NK-92 treated with Interleukin-12 subunit alpha and Interleukin-12 subunit beta, amount 100 ng/mL, for 24 hours (cell line): ENCODE data around the gene CNTNAP2.

ENCODE experiments used
- DNase-seq: peaks from one replicate; lab custom pipeline; 2025; lab: John Stamatoyannopoulos, UW

CNTNAP2 gene

DNA sequence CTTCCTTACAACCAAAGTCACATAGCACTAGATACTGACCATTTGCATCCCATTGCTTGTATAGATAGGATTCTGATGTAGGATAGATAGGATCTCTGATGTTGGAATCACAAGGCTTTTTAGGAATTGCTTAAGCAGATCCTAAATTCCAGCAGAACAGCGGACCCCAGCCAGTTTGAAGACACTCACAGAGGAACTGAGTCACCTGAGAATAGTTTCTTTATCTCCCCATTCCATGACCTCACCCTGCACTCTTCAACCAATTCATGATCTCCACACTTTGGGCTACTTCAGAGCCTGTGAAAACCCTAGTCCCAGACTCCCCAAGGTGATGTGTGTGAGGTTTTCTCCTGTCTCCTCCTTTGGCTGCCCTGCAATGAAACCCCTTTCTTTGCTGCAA, 179.4 kb downstream of the CNTNAP2 start:
- no peak for DNase-seq

DNA sequence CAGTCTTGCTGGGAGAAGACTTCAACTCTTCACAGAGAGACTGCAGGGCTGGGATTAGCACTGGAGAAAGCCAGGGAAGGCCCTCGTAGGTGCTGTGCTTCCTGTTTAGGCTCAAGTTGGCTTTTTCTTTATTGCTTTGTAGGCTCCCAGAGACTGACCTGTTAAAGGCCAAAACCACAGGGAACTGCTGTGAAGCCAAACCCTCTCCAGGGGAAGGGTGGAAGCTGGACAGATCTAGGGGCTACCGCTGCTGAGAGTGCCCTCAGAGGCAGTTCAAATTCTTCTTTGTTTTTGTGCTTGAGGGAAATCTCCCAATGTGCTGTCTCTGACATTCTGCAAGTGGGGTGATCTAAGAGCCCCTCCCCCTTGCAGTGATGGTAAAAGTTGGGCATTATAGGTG, 198.4 kb downstream of the CNTNAP2 start:
- DNase-seq, result no peak

GRCh38 chr7:146319629-146320028, 203.0 kb downstream of the CNTNAP2 start:
- no peak for DNase-seq

- no peak for DNase-seq
Measured at GRCh38 chr7:146321301-146321700, 204.7 kb downstream of the CNTNAP2 start.

- no peak for DNase-seq
Measured at GRCh38 chr7:146331369-146331768, 214.8 kb downstream of the CNTNAP2 start.

- DNase-seq, result no peak
Measured at GRCh38 chr7:146345251-146345650, 228.7 kb downstream of the CNTNAP2 start.

DNA sequence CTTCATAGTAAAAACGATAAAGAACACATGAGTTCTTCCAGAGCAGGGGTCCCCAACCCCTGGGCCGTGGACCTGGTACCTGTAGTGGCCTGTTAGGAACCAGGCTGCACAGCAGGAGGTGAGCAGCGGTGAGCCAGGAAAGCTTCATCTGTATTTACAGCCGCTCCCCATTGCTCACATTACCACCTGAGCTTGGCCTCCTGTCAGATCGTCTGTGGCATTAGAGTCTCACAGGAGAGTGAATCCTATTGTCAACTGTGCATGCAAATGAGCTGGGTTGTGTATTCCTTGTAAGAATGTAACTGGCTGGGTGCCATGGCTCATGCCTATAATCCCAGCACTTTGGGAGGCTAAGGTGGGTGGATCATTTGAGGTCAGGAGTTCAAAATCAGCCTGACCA, 229.5 kb downstream of the CNTNAP2 start:
- DNase-seq, result no peak

DNA sequence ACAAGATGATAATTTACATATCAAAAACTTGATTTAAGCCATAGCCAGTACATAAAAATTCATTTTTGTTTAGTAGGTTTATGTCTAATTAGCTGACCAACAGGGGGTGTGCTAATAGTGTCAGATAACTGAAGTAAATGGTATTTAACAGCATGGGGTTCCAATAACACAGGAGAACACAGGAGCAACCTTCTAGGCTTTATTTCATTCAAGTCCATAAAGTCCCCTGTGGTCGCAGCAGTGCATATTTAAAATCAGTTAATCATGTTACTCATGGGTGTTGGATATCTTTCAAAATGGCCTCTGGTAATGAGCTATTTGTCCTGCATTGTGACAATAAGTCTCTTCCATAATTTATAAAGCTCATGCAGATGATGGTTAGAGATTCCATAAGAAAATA, 238.6 kb downstream of the CNTNAP2 start:
- DNase-seq, result no peak

GRCh38 chr7:146359176-146359575, 242.6 kb downstream of the CNTNAP2 start:
- DNase-seq, result no peak

DNA sequence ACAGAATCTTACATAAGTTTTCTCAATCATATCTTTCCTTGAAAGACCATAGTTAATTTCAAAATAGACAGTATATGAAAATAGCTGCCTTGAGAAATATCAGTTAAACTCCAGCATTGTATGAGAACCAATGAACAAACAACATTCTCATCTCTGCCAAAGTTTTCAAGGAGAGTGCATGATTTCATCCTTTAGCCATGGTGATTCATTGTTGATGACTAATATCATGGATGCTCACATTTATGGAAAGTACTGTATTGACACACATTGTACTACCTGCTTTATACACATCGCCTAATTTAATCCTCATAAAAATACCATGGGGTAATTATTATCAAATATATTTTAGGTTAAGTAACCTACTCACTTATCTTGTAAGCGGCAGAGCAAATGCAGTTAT, 250.3 kb downstream of the CNTNAP2 start:
- no peak for DNase-seq

GRCh38 chr7:146370171-146370570, 253.6 kb downstream of the CNTNAP2 start:
- no peak for DNase-seq

GRCh38 chr7:146375170-146375569, 258.6 kb downstream of the CNTNAP2 start:
- no peak for DNase-seq

GRCh38 chr7:146378196-146378595, 261.6 kb downstream of the CNTNAP2 start:
- no peak for DNase-seq

DNA sequence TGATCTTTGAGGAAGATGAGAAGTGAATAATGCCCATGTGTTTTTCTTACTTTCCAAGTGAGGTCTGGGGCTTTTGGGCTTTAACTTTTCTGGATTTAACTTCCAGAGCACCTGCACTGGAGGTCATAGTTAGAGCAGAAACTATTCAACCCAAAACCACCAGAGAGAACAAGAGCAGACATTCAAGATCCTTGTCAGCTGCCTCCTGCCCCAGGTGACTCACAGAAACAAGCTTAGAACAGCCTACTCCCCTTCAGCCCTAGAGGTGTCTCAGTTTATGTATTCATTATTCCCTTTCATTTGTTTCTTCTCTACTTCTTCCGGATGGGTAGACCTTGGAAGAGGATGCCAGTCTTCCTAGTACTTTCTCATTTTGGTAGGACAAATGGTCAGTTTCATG, 270.5 kb downstream of the CNTNAP2 start:
- no peak for DNase-seq

GRCh38 chr7:146388928-146389327, 272.3 kb downstream of the CNTNAP2 start:
- DNase-seq, result no peak

DNA sequence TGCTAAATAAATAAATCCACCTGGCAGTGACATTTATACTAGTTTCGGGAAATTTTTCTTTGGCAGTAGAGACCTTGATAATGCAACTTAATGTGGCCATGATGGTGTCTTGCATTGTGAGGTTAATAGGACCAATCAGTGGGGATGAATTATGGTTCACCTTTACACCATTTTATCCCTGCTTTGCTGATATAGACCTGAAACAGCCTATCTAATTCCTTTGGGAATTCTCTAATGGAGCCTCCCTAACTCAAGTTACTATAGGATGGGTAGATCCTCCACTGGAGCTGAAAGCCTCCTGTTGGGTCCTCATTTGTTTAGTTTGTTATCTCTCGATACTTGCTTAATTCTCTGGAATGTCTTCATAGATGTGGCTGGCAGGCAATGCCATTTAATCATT, 276.7 kb downstream of the CNTNAP2 start:
- no peak for DNase-seq

GRCh38 chr7:146397141-146397540, 280.5 kb downstream of the CNTNAP2 start:
- DNase-seq, result no peak

- no peak for DNase-seq
Measured at GRCh38 chr7:146401939-146402338, 285.3 kb downstream of the CNTNAP2 start.

DNA sequence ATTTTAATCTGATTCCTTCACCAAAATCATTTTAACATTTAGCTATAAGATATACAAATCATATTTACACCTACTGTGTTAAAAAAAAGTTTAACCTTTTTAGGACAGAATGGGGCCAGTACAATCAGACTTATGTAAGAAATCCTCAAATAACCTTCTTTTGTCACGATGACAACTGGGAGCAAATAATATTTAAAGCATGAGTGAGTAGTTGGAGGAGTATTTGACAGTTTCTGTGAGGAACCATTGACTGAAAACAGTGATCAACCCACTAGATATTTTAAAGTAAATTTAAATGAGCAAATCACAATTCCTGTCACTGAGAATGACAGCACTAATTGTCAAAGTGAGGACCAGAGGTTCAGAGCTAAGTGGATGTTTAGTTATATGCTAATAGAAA, 289.1 kb downstream of the CNTNAP2 start:
- DNase-seq, result no peak

DNA sequence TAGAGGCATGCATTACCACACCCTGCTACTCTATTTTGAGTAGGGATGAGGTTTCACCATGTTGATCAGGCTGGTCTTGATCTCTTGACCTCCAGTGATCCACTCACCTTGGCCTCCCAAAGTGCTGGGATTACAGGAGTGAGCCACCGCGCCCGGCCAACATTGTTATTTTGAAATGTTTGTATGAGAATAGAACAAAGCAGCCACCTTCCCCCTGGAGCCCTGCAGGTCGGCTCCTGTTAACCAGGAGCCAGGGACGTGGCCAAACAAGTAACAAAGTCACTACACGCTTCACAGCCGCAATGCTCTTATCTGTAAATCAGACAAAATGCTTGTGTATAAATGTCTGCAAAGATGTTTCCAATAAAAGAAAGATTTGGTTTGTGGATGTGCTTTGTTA, 295.4 kb downstream of the CNTNAP2 start:
- no peak for DNase-seq

DNA sequence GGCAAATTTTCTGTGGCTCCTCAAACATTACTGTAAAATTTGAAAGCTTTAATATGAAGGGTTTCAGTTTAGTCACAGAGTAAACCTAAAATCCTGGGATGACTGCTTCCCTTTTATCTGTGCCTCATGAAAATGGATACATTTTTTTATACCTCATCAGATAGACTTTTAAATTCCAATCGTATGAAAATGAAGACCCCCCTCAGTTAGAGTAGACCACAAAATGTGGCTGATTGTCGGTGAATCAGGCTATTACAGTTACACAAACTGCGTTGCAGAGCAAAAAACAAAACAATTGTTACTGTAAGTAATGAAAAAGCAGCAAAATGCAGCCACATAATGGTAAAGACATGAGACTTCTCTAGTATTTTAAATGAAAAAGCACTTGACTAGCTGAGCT, 296.2 kb downstream of the CNTNAP2 start:
- DNase-seq, result no peak

- DNase-seq, result no peak
Measured at GRCh38 chr7:146414373-146414772, 297.8 kb downstream of the CNTNAP2 start.

DNA sequence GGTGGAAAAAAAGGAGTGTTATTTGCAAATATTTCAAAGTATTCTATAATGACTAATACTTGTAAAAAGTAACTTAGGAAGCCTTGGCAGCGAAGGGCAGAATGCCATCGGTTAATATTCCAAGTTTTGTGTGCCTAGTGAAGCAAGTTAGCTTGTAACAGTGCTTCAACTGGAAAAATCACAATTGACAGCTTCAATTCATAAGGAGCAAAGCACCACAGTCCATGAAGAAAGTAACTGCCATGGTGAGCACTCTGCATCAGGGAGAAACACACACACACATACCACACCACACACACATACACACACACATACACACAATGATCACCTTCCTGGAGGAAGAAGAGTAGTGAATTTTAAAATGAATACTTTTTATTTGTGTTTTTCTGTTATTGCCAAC, 298.3 kb downstream of the CNTNAP2 start:
- DNase-seq, result no peak

DNA sequence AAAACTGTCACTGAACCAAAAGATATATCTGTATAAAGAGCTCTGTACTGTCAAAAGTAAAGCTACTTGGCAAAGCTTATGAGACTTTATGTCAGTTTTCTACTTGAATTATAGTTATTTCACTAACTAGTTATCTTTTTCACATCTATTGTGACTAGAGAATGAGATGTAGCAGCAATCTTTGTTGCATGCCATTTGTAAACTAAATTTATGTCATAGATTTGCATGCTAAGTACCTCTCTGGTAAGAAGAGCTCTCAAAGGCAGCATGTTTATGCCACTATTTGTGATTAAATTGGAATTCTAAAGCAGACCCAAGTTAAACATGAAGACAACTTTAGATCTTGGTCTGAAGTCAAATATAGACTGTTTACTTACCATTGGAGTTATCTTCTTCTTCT, 300.6 kb downstream of the CNTNAP2 start:
- DNase-seq, result no peak

DNA sequence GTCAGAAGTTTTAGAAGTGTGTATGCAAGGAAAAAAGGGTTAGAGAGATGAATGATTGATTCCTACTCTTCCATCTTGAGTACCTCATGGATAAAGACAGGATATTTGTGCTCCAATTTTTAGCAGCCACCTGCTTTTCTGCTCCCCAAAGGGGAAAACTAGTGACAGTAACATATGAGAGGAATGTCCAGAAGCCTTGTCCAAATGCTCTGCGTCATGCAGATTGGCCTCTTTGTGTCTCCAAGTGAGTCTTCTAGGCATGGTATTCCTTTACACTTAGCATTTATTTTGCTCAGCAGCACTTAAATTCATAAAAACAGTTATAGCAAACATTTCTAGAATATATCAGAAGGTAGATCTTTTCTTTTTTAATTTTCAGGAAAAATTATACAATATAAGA, 306.8 kb downstream of the CNTNAP2 start:
- no peak for DNase-seq
